K562 (cell line): ENCODE measurements around the gene ARMH1. TPM values are rescaled to one million over a fixed set of nuclear protein-coding genes. Genes with fewer than 3 reads are reported as not detected.
A peak's percentile ranks its signal among the peaks of the same experiment; 100 is the strongest.

Experiments used
- ARID1B ChIP-seq: fragments of 450-650 bp; IDR thresholded peaks from 2 replicates; pipeline ENCODE4 v1.6.1; 2016; ENCODE audit warnings: antibody characterized with exemption, mild to moderate bottlenecking, inconsistent platforms
- BACH1 ChIP-seq: fragments of 200-800 bp; sonication (Bioruptor generic); IDR thresholded peaks from 2 replicates; pipeline ENCODE4 v1.6.1; 2016; ENCODE audit warnings: missing genetic modification characterization, missing compliant biosample characterization
- BMI1 ChIP-seq: fragments of 150-350 bp; IDR thresholded peaks from 2 replicates; pipeline ENCODE4 v1.6.1; 2014; ENCODE audit warnings: low read length
- C11orf30 ChIP-seq: fragments of 450-650 bp; IDR thresholded peaks from 2 replicates; pipeline ENCODE4 v1.6.1; 2016; ENCODE audit warnings: low read depth, mild to moderate bottlenecking
- CBFB ChIP-seq: sonication (generic); formaldehyde crosslinking; IDR thresholded peaks from 2 replicates; pipeline ENCODE4 v1.4.0; 2020; ENCODE audit warnings: mild to moderate bottlenecking, missing genetic modification reagents
- HCFC1 ChIP-seq: IDR thresholded peaks from 2 replicates; pipeline ENCODE4 v1.6.1; 2012; ENCODE audit warnings: low read depth, low read length, improper control_type of control experiment
- HNRNPK ChIP-seq: fragments of 200-400 bp; formaldehyde crosslinking; IDR thresholded peaks from one replicate; pipeline ENCODE4 v1.6.1; 2018; ENCODE audit warnings: mild to moderate bottlenecking, low read depth, low read length; ENCODE audit not compliant: poor library complexity, severe bottlenecking
- MCM5 ChIP-seq: fragments of 450-650 bp; IDR thresholded peaks from 2 replicates; pipeline ENCODE4 v1.6.1; 2016; ENCODE audit warnings: low read depth
- MECOM ChIP-seq: fragments of 250-450 bp; sonication (Bioruptor Pico); IDR thresholded peaks from 2 replicates; pipeline ENCODE4 v1.8.0; 2022; ENCODE audit warnings: inconsistent platforms
- MTA1 ChIP-seq: fragments of 450-650 bp; IDR thresholded peaks from 2 replicates; pipeline ENCODE4 v1.6.1; 2017; ENCODE audit warnings: borderline replicate concordance
- POLR2AphosphoS5 ChIP-seq: IDR thresholded peaks from 2 replicates; pipeline ENCODE4 v1.6.1; 2011; ENCODE audit warnings: mild to moderate bottlenecking, low read depth, low read length, moderate library complexity; ENCODE audit not compliant: control insufficient read depth, insufficient read depth
- POLR2B ChIP-seq: fragments of 450-650 bp; IDR thresholded peaks from 2 replicates; pipeline ENCODE4 v1.6.1; 2018; ENCODE audit warnings: low read depth; ENCODE audit not compliant: partially characterized antibody
- RBM39 ChIP-seq: fragments of 200-400 bp; formaldehyde crosslinking; optimal IDR thresholded peaks from 2 replicates; pipeline ENCODE3; 2018; ENCODE audit warnings: low read depth, low read length
- SREBF1 ChIP-seq: fragments of 150-350 bp; IDR thresholded peaks from 2 replicates; pipeline ENCODE4 v1.6.1; 2014; ENCODE audit warnings: antibody characterized with exemption, low read depth, low read length, borderline replicate concordance
- STAT5A ChIP-seq: IDR thresholded peaks from 2 replicates; pipeline ENCODE4 v1.6.1; 2012; ENCODE audit warnings: low read length, inconsistent platforms, borderline replicate concordance
- TCF15 ChIP-seq: fragments of 250-450 bp; sonication (Bioruptor Pico); IDR thresholded peaks from 2 replicates; pipeline ENCODE4 v1.8.0; 2022; ENCODE audit warnings: moderate library complexity, mild to moderate bottlenecking, inconsistent platforms
- TCFL5 ChIP-seq: fragments of 250-450 bp; sonication (Bioruptor Pico); conservative IDR thresholded peaks from 2 replicates; pipeline ENCODE4 v1.6.1; 2021; ENCODE audit warnings: mild to moderate bottlenecking, moderate library complexity, matching md5 sums
- TGIF2 ChIP-seq: sonication (generic); formaldehyde crosslinking; IDR thresholded peaks from 2 replicates; pipeline ENCODE4 v1.8.1; 2022; ENCODE audit warnings: mild to moderate bottlenecking, missing genetic modification reagents, moderate library complexity
- TRIM24 ChIP-seq, 2 experiments: fragments of 450-650 bp; IDR thresholded peaks; 2 replicates each; pipeline ENCODE4 v1.6.1; 2016
- ZKSCAN1 ChIP-seq: fragments of 150-350 bp; IDR thresholded peaks from 2 replicates; pipeline ENCODE4 v1.6.1; 2016; ENCODE audit warnings: low read depth, low read length
- ZNF121 ChIP-seq: sonication (generic); formaldehyde crosslinking; conservative IDR thresholded peaks from 2 replicates; pipeline ENCODE4 v1.8.0; 2022; ENCODE audit warnings: missing genetic modification reagents
- ZNF445 ChIP-seq: fragments of 250-450 bp; sonication (Bioruptor Pico); IDR thresholded peaks from 2 replicates; pipeline ENCODE4 v1.4.0; 2020; ENCODE audit warnings: low read depth, mild to moderate bottlenecking, moderate library complexity
- ZNF79 ChIP-seq: fragments of 250-450 bp; sonication (Bioruptor Pico); IDR thresholded peaks from 2 replicates; pipeline ENCODE4 v1.4.0; 2020; ENCODE audit warnings: low read depth, mild to moderate bottlenecking, moderate library complexity
- polyA plus RNA-seq, 8 experiments: library from polyadenylated mRNA; depleted of rRNA in 4 of 8; stranded (reverse) in 5 of 8; unstranded in 3 of 8; fragments of >200 nt; fragmentation: Nextera tagmentation in 2 of 8; fragmentation: Illumina TruSeq in 1 of 8; extraction: Ambion mirVana in 2 of 8; extraction: Trizol in 1 of 8; gene quantifications; 2 replicates each; pipeline versions ENCODE4 v1.2.1 to v1.2.3, GENCODE V29; 2011 to 2014; ENCODE audit warnings: inconsistent platforms in 1 of 8, missing spikeins in 1 of 8
- total RNA-seq, 7 experiments: library from RNA; depleted of rRNA in 6 of 7; stranded (reverse); fragments of >200 nt in 6 of 7; fragmentation: Illumina TruSeq in 2 of 7; extraction: Trizol in 2 of 7; gene quantifications; 2 replicates each; pipeline versions ENCODE4 v1.2.1 to v1.2.3, GENCODE V29; 2011 to 2021; ENCODE audit warnings: low replicate concordance in 1 of 7
- TF ChIP-seq, protein P1 (sequence below): fragments of 250-450 bp; sonication (Bioruptor Pico); IDR thresholded peaks from 2 replicates; pipeline ENCODE4 v1.8.0; 2022; ENCODE audit warnings: moderate library complexity, mild to moderate bottlenecking, inconsistent platforms
- TF ChIP-seq, protein P2 (sequence below): fragments of 450-650 bp; formaldehyde crosslinking; IDR thresholded peaks from 2 replicates; pipeline ENCODE4 v1.4.0; 2020; ENCODE audit warnings: mild to moderate bottlenecking, moderate library complexity
- TF ChIP-seq, protein P3 (sequence below): fragments of 450-650 bp; IDR thresholded peaks from 2 replicates; pipeline ENCODE4 v1.6.1; 2018; ENCODE audit warnings: mild to moderate bottlenecking, low read depth; ENCODE audit not compliant: partially characterized antibody

Gene ARMH1
- total and polyA plus RNA-seq, 9 of the 15 experiments (the other 6 are each of a cell fraction or from before 2014, with no cell fraction given), result 0.41 TPM; not detected in 8

- TF ChIP-seq POLR2AphosphoS5, result peak; percentile 100
- TF ChIP-seq TCFL5, result peak; percentile 79
- TF ChIP-seq, protein P1, sequence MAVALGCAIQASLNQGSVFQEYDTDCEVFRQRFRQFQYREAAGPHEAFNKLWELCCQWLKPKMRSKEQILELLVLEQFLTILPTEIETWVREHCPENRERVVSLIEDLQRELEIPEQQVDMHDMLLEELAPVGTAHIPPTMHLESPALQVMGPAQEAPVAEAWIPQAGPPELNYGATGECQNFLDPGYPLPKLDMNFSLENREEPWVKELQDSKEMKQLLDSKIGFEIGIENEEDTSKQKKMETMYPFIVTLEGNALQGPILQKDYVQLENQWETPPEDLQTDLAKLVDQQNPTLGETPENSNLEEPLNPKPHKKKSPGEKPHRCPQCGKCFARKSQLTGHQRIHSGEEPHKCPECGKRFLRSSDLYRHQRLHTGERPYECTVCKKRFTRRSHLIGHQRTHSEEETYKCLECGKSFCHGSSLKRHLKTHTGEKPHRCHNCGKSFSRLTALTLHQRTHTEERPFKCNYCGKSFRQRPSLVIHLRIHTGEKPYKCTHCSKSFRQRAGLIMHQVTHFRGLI (CRISPR knock-in tag), result peak; percentile 31; the same call in 1 of the 2 replicates
- peak; percentile 100 for TF ChIP-seq POLR2B
- TF ChIP-seq MECOM (CRISPR knock-in tag), result peak; percentile 69
- TF ChIP-seq BMI1, result peak; percentile 5; the same call in 1 of the 2 replicates
- TF ChIP-seq ARID1B, result peak; percentile 83
- TF ChIP-seq STAT5A, result peak; percentile 92
- TF ChIP-seq ZNF79 (CRISPR knock-in tag), result peak; percentile 14; the same call in 1 of the 2 replicates
- TF ChIP-seq ZNF121 (CRISPR knock-in tag), result no peak
- TF ChIP-seq SREBF1, result no peak
- peak; percentile 44 to 88; a peak in 3 of 4 replicates for TF ChIP-seq TRIM24 (IDR thresholded peaks at IDR 0.05)
- TF ChIP-seq HNRNPK, result no peak
- TF ChIP-seq TCF15 (CRISPR knock-in tag), result no peak
- TF ChIP-seq MCM5, result no peak
- no peak for TF ChIP-seq CBFB (CRISPR knock-in tag)
- TF ChIP-seq, protein P2, sequence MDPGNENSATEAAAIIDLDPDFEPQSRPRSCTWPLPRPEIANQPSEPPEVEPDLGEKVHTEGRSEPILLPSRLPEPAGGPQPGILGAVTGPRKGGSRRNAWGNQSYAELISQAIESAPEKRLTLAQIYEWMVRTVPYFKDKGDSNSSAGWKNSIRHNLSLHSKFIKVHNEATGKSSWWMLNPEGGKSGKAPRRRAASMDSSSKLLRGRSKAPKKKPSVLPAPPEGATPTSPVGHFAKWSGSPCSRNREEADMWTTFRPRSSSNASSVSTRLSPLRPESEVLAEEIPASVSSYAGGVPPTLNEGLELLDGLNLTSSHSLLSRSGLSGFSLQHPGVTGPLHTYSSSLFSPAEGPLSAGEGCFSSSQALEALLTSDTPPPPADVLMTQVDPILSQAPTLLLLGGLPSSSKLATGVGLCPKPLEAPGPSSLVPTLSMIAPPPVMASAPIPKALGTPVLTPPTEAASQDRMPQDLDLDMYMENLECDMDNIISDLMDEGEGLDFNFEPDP, result peak; percentile 97
- TF ChIP-seq ZKSCAN1, result peak; percentile 81; the same call in 1 of the 2 replicates
- TF ChIP-seq, protein P3, sequence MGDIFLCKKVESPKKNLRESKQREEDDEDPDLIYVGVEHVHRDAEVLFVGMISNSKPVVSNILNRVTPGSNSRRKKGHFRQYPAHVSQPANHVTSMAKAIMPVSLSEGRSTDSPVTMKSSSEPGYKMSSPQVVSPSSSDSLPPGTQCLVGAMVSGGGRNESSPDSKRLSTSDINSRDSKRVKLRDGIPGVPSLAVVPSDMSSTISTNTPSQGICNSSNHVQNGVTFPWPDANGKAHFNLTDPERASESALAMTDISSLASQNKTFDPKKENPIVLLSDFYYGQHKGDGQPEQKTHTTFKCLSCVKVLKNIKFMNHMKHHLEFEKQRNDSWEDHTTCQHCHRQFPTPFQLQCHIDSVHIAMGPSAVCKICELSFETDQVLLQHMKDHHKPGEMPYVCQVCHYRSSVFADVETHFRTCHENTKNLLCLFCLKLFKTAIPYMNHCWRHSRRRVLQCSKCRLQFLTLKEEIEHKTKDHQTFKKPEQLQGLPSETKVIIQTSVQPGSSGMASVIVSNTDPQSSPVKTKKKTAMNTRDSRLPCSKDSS, result peak; percentile 20
- TF ChIP-seq TGIF2, result no peak
- peak; percentile 94 for TF ChIP-seq C11orf30
- peak; percentile 80 for TF ChIP-seq BACH1 (tag)
- peak; percentile 99 for TF ChIP-seq ZNF445
- TF ChIP-seq HCFC1, result peak; percentile 72
- no peak; the same call in 1 of the 2 replicates for TF ChIP-seq MTA1
- TF ChIP-seq RBM39, result peak; percentile 99
These were observed 56.4 kb downstream of the ARMH1 start, which contains the start of gene RNU5D-1 (continued) for GRCh38 chr1:44730741-44731512.
